ELF-1 (cell line): ENCODE data around the gene LPCAT3.
"Not testable (repeated sequence)": the region's sequence is repeated elsewhere in the genome, so short reads cannot be mapped to it uniquely, and the experiment has no call there.

Experiments
- DNase-seq: peaks from one replicate; pipeline ENCODE4 v3.0.0-alpha.2; 2016; ENCODE audit warnings: low read depth, low spot score

LPCAT3 gene

GRCh38 chr12:7038591-7038990, 20.3 kb upstream of the LPCAT3 start:
- no peak for DNase-seq

- DNase-seq: peak; percentile 30
These were observed 19.1 kb upstream of the LPCAT3 start for GRCh38 chr12:7037411-7037810.

GRCh38 chr12:7035463-7035862, 17.2 kb upstream of the LPCAT3 start:
- DNase-seq: no peak

- DNase-seq: no peak
These were observed 16.2 kb upstream of the LPCAT3 start for GRCh38 chr12:7034464-7034863.

- DNase-seq: no peak
These were observed 14.7 kb upstream of the LPCAT3 start for GRCh38 chr12:7032990-7033389.

GRCh38 chr12:7031306-7031705, 13.0 kb upstream of the LPCAT3 start:
- no peak for DNase-seq

GRCh38 chr12:7026854-7027253, 8.6 kb upstream of the LPCAT3 start:
- DNase-seq: no peak

- no peak for DNase-seq
These were observed 4.8 kb upstream of the LPCAT3 start for GRCh38 chr12:7023114-7023513.

- no peak for DNase-seq
These were observed 3.7 kb upstream of the LPCAT3 start for GRCh38 chr12:7021956-7022355.

GRCh38 chr12:7019043-7019569, 830 bp upstream of the LPCAT3 start:
- DNase-seq: no peak

- DNase-seq: no peak
These were observed 366 bp downstream of the LPCAT3 start for GRCh38 chr12:7017870-7018349.

GRCh38 chr12:7016958-7017571, 1.2 kb downstream of the LPCAT3 start:
- no peak for DNase-seq

- DNase-seq: no peak
These were observed 2.5 kb downstream of the LPCAT3 start for GRCh38 chr12:7015555-7016370.

- no peak for DNase-seq
These were observed 5.2 kb downstream of the LPCAT3 start for GRCh38 chr12:7013101-7013500.

- no peak for DNase-seq
These were observed 6.2 kb downstream of the LPCAT3 start for GRCh38 chr12:7012024-7012607.

GRCh38 chr12:7011398-7011797, 6.9 kb downstream of the LPCAT3 start:
- DNase-seq: not testable (repeated sequence)

- DNase-seq: no peak
These were observed 8.8 kb downstream of the LPCAT3 start for GRCh38 chr12:7009512-7009911.

- no peak for DNase-seq
These were observed 9.4 kb downstream of the LPCAT3 start for GRCh38 chr12:7008864-7009263.

GRCh38 chr12:7006639-7007038, 11.6 kb downstream of the LPCAT3 start:
- DNase-seq: no peak

GRCh38 chr12:7005311-7005710, 13.0 kb downstream of the LPCAT3 start:
- no peak for DNase-seq

GRCh38 chr12:7004840-7005239, 13.4 kb downstream of the LPCAT3 start:
- DNase-seq: no peak

- no peak for DNase-seq
These were observed 13.9 kb downstream of the LPCAT3 start for GRCh38 chr12:7004287-7004803.
